Measurements from ENCODE around the gene PRKAB2.

DNA sequence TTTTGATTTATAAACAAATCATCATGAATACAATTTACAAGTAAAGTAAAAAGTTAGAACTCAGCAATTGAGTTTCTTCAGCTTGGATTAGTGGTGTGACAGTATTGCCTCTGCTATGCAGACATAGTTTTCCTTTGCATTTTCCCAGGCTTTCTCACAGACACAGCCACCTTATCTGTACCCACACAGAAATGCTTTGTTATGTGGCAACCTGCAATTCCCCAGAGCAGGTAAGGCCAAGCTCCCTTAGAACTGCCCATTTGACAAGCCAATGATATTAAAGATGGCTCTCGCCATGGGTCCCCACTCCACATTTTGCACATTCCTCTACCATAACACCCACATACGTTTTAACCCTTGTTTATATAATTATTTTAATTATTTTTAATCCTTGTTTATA is 38.7 kb upstream of the PRKAB2 start:
- TF ChIP-seq, protein P1, sequence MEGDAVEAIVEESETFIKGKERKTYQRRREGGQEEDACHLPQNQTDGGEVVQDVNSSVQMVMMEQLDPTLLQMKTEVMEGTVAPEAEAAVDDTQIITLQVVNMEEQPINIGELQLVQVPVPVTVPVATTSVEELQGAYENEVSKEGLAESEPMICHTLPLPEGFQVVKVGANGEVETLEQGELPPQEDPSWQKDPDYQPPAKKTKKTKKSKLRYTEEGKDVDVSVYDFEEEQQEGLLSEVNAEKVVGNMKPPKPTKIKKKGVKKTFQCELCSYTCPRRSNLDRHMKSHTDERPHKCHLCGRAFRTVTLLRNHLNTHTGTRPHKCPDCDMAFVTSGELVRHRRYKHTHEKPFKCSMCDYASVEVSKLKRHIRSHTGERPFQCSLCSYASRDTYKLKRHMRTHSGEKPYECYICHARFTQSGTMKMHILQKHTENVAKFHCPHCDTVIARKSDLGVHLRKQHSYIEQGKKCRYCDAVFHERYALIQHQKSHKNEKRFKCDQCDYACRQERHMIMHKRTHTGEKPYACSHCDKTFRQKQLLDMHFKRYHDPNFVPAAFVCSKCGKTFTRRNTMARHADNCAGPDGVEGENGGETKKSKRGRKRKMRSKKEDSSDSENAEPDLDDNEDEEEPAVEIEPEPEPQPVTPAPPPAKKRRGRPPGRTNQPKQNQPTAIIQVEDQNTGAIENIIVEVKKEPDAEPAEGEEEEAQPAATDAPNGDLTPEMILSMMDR (conservative IDR thresholded peaks at IDR 0.05; ENCODE audit: low read depth, low read length) = no peak
- TF ChIP-seq NFE2L2 (IDR thresholded peaks at IDR 0.05; ENCODE audit: low read depth, low read length) = no peak
- TF ChIP-seq MXI1 (IDR thresholded peaks at IDR 0.05; ENCODE audit: borderline replicate concordance, low read depth, low read length) = no peak
- no peak for TF ChIP-seq POLR2A (IDR thresholded peaks at IDR 0.05; ENCODE audit: low read depth, low read length)
- TF ChIP-seq CEBPB (IDR thresholded peaks at IDR 0.05; ENCODE audit: low read depth, low read length) = no peak

Measured in IMR-90 (cell line).